Eye (tissue), 1 donor: ENCODE measurements around the gene FOXJ3.

Experiments
- DNase-seq: peaks from one replicate; pipeline ENCODE4 v3.0.0-alpha.2; 2015

Gene FOXJ3

GRCh38 chr1:42139444-42139843 is 195.6 kb downstream of the FOXJ3 start:
- no peak for DNase-seq

DNA sequence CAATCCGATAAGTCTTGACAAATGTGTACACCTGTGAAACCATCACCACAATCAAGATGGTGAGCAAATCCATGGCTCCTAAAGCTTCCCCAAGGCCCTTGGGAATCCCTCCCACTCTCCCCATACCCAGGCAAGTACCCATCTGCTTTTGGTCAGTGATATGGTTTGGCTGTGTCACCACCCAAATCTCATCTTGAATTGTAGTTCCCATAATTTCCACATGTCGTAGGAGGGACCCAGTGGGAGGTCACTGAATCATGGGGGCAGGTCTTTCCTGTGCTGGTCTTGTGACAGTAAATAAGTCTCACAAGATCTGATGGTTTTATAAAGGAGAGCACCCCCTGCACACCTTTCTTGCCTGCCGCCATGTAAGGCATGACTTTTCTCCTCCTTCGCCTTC is 196.4 kb downstream of the FOXJ3 start:
- DNase-seq: no peak

GRCh38 chr1:42137766-42138165 is 197.3 kb downstream of the FOXJ3 start:
- peak; percentile 90 for DNase-seq

GRCh38 chr1:42136466-42136865 is 198.6 kb downstream of the FOXJ3 start:
- DNase-seq: no peak

DNA sequence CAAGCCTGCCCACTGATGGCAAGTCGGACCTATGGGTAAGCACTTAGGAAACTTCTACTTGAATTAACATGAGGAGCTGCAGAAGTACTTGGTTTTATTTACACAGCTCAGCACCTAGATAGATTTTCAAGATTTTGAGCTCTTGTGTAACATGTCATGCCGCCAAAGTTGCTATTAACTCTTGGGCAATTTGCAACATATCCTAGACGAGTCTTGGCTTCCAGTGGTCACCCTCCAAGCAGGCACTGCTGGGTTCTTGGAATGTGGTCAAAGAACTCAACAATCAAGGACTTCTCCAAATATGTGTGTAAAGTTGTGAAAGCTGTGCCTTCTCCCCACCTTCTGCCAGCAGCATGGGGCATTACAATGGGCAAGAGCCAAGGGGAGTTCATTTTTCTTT is 199.6 kb downstream of the FOXJ3 start:
- no peak for DNase-seq

- DNase-seq: no peak
These were observed 201.1 kb downstream of the FOXJ3 start for GRCh38 chr1:42133809-42134526.

- DNase-seq: no peak
These were observed 201.6 kb downstream of the FOXJ3 start for GRCh38 chr1:42133390-42133789.

GRCh38 chr1:42130061-42130660 is 204.9 kb downstream of the FOXJ3 start:
- DNase-seq: no peak

- DNase-seq: no peak
These were observed 206.1 kb downstream of the FOXJ3 start for GRCh38 chr1:42128964-42129363.

GRCh38 chr1:42128499-42128898 is 206.5 kb downstream of the FOXJ3 start:
- no peak for DNase-seq

DNA sequence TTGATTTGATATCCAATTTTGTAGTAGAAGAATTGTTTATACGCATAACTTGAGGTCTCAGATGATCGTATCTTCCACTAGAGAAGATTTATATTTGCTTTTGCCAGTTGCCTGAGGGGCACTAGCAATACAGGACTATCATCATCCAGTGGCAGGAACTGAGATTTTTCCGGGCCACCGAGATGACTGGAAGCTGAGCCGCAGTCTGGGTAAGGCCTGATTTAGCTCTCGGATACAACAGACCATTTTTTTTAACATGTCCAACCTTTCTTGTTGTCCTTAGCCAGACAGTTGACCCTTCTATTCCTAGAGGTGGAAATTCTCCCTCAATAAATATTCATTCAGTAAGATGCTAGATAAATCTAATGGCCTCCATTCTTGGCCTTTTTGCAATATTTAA is 207.3 kb downstream of the FOXJ3 start:
- no peak for DNase-seq
